ENCODE data around the gene MYOM1. TPM values are rescaled to one million over a fixed set of nuclear protein-coding genes. Genes with fewer than 3 reads are reported as not detected.
"Not testable (repeated sequence)": the region's sequence is repeated elsewhere in the genome, so short reads cannot be mapped to it uniquely, and the experiment has no call there.

Gene MYOM1
- total RNA-seq, 4 donors from 2014 or later: 0.23 to 2.5 (median 0.52) TPM

- DNase-seq: no peak
- no peak overlapping the region for H3K27ac ChIP-seq
- H3K4me1 ChIP-seq: peaks cover 0 to 9% (median 0%) of the 10 kb centered on the region in 3 donors
- WGBS, 2 donors: 44 to 47% methylated on average over 11 to 12 of the region's 12 CpGs
- intact Hi-C loops (cut with DNase I): no loop called here
- no peaks in the 10 kb centered on the region for H3K36me3 ChIP-seq
- TF ChIP-seq CTCF (IDR thresholded peaks at IDR 0.05) (no peak), POLR2A (IDR thresholded peaks at IDR 0.05) (no peak)
- no peaks in the 10 kb centered on the region for H3K27me3 ChIP-seq
- H3K9me3 ChIP-seq: no peaks in the 10 kb centered on the region
- no peak overlapping the region for H3K4me3 ChIP-seq
Measured at GRCh38 chr18:3029215-3029952, 190.4 kb downstream of the MYOM1 start.

GRCh38 chr18:3028115-3028514, 191.7 kb downstream of the MYOM1 start:
- H3K27me3 ChIP-seq; H3K4me1 ChIP-seq; H3K9me3 ChIP-seq; H3K4me3 ChIP-seq; intact Hi-C loops (cut with DNase I); H3K36me3 ChIP-seq; DNase-seq: not testable (repeated sequence)
- peak overlapping the region in 1 of 4 donors; percentile 14 for H3K27ac ChIP-seq
- WGBS, 2 donors: 90 to 93% methylated on average over 3 of the region's 3 CpGs

- 67 to 69% methylated on average over 11 of the region's 11 CpGs for WGBS, 2 donors
- H3K36me3 ChIP-seq: no peaks in the 10 kb centered on the region
- no peak for DNase-seq
- no peak for TF ChIP-seq POLR2A (IDR thresholded peaks at IDR 0.05)
- no peak for TF ChIP-seq CTCF (IDR thresholded peaks at IDR 0.05)
- no peak overlapping the region for H3K4me3 ChIP-seq
- peaks cover 0 to 9% (median 0%) of the 10 kb centered on the region in 3 donors for H3K4me1 ChIP-seq
- no peaks in the 10 kb centered on the region for H3K27me3 ChIP-seq
- peak overlapping the region in 1 of 4 donors; percentile 33 for H3K27ac ChIP-seq
- intact Hi-C loops (cut with DNase I): no loop called here
- no peaks in the 10 kb centered on the region for H3K9me3 ChIP-seq
Measured at GRCh38 chr18:3027370-3027891, 192.3 kb downstream of the MYOM1 start.

GRCh38 chr18:3025544-3025943, 194.2 kb downstream of the MYOM1 start:
- no peak for TF ChIP-seq CTCF (IDR thresholded peaks at IDR 0.05)
- TF ChIP-seq POLR2A (IDR thresholded peaks at IDR 0.05): no peak
- intact Hi-C loops (cut with DNase I): no loop called here
- Histone ChIP-seq H3K27me3 (no peaks in the 10 kb centered on the region), H3K9me3 (no peaks in the 10 kb centered on the region), H3K36me3 (no peaks in the 10 kb centered on the region), H3K4me3 (no peak overlapping the region), H3K4me1 (peaks cover 0 to 9% (median 0%) of the 10 kb centered on the region in 3 donors), H3K27ac (no peak overlapping the region)
- no peak for DNase-seq
- 77 to 78% methylated on average over 2 of the region's 2 CpGs for WGBS, 2 donors

GRCh38 chr18:3023603-3024002, 196.2 kb downstream of the MYOM1 start:
- H3K9me3 ChIP-seq; H3K4me1 ChIP-seq; DNase-seq; H3K27me3 ChIP-seq; H3K36me3 ChIP-seq; H3K27ac ChIP-seq; H3K4me3 ChIP-seq; intact Hi-C loops (cut with DNase I): not testable (repeated sequence)
- WGBS, 2 donors: 76 to 92% methylated on average over 2 to 5 of the region's 5 CpGs

Small RNAs within 50 kb of the gene (small RNA-seq; reads per million reads assigned to genes)
- gene RF00156 (0 to 0.09 (median 0) reads per million in 4 donors), gene RNU7-25P (0 reads per million in 4 donors)

Other genes starting within 250 kb of the MYOM1 start
- gene LPIN2, start 206.8 kb downstream of the MYOM1 start, total RNA-seq: 10 to 100 TPM in 2 of 4 donors, 1 to 10 TPM in 2; 7.2 to 17.9 (median 12.6) TPM
- 100 to 1,000 TPM; 281 to 361 (median 317) TPM for gene MYL12A, start 27.8 kb upstream of the MYOM1 start, total RNA-seq
- gene MYL12B, start 42.2 kb upstream of the MYOM1 start, total RNA-seq: 100 to 1,000 TPM; 362 to 430 (median 386) TPM
- 10 to 100 TPM; 37.3 to 75.7 (median 57.0) TPM for gene TGIF1, start 230.2 kb upstream of the MYOM1 start, total RNA-seq